HG03064 (cell line): ENCODE results near the gene TGIF2LX.
"Not testable (repeated sequence)": the region's sequence is repeated elsewhere in the genome, so short reads cannot be mapped to it uniquely, and the experiment has no call there.

ENCODE experiments used
- ATAC-seq: cut with Tn5 transposase; IDR thresholded peaks from one replicate; pipeline ENCODE4 v1.9.1; 2021; ENCODE audit warnings: low read depth; ENCODE audit not compliant: unreplicated experiment

The TGIF2LX gene

DNA sequence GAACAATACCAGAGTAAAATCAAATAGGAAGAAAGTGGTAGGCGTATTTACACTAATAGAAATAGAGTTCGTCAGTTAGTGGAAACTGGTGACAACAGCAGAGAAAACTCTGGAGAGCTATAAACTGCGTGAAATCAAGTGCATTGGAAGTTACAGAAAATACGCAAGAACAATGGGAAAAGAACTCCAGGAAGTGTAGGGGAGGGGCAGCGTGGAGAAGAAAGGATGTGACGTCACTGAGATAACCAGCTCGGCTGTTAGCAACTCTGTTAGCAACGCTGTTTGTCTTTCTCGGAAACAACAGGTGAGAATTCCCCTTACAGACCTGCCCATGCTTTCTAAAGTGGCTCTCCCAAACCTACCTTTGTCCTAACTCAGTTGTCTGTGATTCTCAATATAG is at the start of gene TGIF2LX:
Gene TGIF2LX (plus strand): TSS at position 244 of the 400 bp plus-strand sequence. CDS start 178 bp downstream, outside the sequence.
- not testable (repeated sequence) for ATAC-seq

DNA sequence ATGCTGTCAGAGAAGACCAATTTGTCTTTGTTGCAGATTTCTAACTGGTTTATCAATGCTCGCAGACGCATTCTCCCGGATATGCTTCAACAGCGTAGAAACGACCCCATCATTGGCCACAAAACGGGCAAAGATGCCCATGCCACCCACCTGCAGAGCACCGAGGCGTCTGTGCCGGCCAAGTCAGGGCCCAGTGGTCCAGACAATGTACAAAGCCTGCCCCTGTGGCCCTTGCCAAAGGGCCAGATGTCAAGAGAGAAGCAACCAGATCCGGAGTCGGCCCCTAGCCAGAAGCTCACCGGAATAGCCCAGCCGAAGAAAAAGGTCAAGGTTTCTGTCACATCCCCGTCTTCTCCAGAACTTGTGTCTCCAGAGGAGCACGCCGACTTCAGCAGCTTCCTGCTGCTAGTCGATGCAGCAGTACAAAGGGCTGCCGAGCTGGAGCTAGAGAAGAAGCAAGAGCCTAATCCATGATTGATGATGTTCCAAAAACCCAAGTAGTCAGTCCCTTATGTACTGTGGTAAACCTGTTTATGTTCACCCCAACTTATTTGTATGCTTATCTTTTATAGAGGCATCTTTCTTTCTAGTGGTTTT is 728 bp downstream of the TGIF2LX start:
- not testable (repeated sequence) for ATAC-seq

DNA sequence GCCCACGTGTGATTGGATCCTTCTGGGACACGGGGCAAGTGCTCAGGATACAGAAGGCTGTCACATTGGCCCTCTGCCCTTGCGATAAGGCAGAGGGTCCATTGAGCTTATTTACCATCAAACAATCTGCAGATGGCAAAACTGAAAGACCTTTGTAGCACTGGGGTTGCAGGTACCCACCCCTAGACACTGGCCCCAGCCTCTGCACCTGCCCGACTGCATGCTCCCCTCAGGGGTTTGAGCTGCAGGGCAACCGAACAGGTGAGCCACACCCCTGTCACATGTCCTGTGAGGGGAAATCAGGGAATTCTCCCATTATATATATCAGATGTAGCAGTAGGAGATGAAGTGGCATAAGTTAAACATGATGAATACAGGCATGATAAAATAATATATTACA is 21.4 kb downstream of the TGIF2LX start:
- ATAC-seq = not testable (repeated sequence)

DNA sequence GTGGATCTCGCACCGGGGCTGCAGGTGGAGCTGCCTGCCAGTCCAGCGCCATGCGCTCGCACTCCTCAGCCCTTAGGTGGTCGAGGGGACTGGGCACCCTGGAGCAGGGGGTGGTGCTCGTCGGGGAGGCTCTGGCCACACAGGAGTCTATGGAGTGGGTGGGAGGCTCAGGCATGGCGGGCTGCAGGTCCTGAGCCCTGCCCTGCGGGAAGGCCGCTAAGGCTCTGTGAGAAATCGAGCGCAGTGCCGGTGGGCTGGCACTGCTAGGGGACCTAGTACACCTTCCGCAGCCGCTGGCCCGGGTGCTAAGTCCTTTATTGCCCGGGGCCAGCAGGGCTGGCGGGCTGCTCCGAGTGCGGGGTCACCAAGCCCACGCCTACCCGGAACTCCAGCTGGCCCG is 43.9 kb downstream of the TGIF2LX start:
- ATAC-seq = not testable (repeated sequence)
